Measurements from ENCODE around the gene MED7. TPM values are rescaled to one million over a fixed set of nuclear protein-coding genes. Genes with fewer than 3 reads are reported as not detected.
A peak's percentile ranks its signal among the peaks of the same experiment; 100 is the strongest.

Gene MED7
- total RNA-seq, 2 donors from 2014 or later: 4.9 to 6.0 TPM

- Histone ChIP-seq H3K27ac (no peak overlapping the region), H3K36me3 (replicated peaks in 1 of 2; ENCODE audit: insufficient read depth in 1 of 2, low read depth in 2 of 2) (no peaks in the 10 kb centered on the region), H3K9me3 (no peaks in the 10 kb centered on the region), H3K27me3 (no peaks in the 10 kb centered on the region), H3K4me1 (no peaks in the 10 kb centered on the region), H3K4me3 (no peak overlapping the region)
- intact Hi-C loops (cut with DNase I): no loop called here
- DNase-seq: no peak
- ATAC-seq: no peak
- WGBS, 2 donors: 33 to 35% methylated on average over 1 of the region's 1 CpG
- TF ChIP-seq CTCF (IDR thresholded peaks at IDR 0.05): no peak
Measured at GRCh38 chr5:157157293-157157891, 14.7 kb upstream of the MED7 start.

GRCh38 chr5:157155297-157155696 lies 12.6 kb upstream of the MED7 start:
- intact Hi-C loops (cut with DNase I): no loop called here
- ATAC-seq (no peak), DNase-seq (no peak)
- Histone ChIP-seq H3K36me3 (replicated peaks in 1 of 2; ENCODE audit: insufficient read depth in 1 of 2, low read depth in 2 of 2) (no peaks in the 10 kb centered on the region), H3K4me3 (no peak overlapping the region), H3K4me1 (no peaks in the 10 kb centered on the region), H3K9me3 (no peaks in the 10 kb centered on the region), H3K27ac (no peak overlapping the region), H3K27me3 (no peaks in the 10 kb centered on the region)
- no peak for TF ChIP-seq CTCF (IDR thresholded peaks at IDR 0.05)
- TF ChIP-seq POLR2A (IDR thresholded peaks at IDR 0.05): no peak
- WGBS, 2 donors: 65 to 70% methylated on average over 3 of the region's 3 CpGs

- Histone ChIP-seq H3K27me3 (no peaks in the 10 kb centered on the region), H3K4me3 (no peak overlapping the region), H3K9me3 (no peaks in the 10 kb centered on the region), H3K36me3 (replicated peaks in 1 of 2; ENCODE audit: insufficient read depth in 1 of 2, low read depth in 2 of 2) (no peaks in the 10 kb centered on the region), H3K4me1 (no peaks in the 10 kb centered on the region), H3K27ac (no peak overlapping the region)
- ATAC-seq (no peak), DNase-seq (no peak)
- 71 to 72% methylated on average over 3 of the region's 3 CpGs for WGBS, 2 donors
- intact Hi-C loops (cut with DNase I): no loop called here
- TF ChIP-seq CTCF (IDR thresholded peaks at IDR 0.05) (no peak), POLR2A (IDR thresholded peaks at IDR 0.05) (no peak)
Measured at GRCh38 chr5:157150995-157151394, 8.3 kb upstream of the MED7 start.

- H3K27me3 ChIP-seq: no peaks in the 10 kb centered on the region
- ATAC-seq (peak; percentile 62), DNase-seq (peak; percentile 63 to 74 (median 69))
- no peak overlapping the region for H3K27ac ChIP-seq
- 53 to 54% methylated on average over 14 of the region's 14 CpGs for WGBS, 2 donors
- intact Hi-C loops (cut with DNase I): no loop called here
- H3K4me3 ChIP-seq: no peak overlapping the region
- TF ChIP-seq POLR2A (IDR thresholded peaks at IDR 0.05) (no peak), CTCF (IDR thresholded peaks at IDR 0.05) (peak; percentile 52 to 91 (median 76))
- no peaks in the 10 kb centered on the region for H3K9me3 ChIP-seq
- no peaks in the 10 kb centered on the region for H3K4me1 ChIP-seq
- no peaks in the 10 kb centered on the region for H3K36me3 ChIP-seq (replicated peaks in 1 of 2; ENCODE audit: insufficient read depth in 1 of 2, low read depth in 2 of 2)
Measured at GRCh38 chr5:157148734-157149615, 6.3 kb upstream of the MED7 start.

All from body of pancreas (tissue), 4 donors.